ENCODE results near the gene PLEKHM2.

Gene PLEKHM2

DNA sequence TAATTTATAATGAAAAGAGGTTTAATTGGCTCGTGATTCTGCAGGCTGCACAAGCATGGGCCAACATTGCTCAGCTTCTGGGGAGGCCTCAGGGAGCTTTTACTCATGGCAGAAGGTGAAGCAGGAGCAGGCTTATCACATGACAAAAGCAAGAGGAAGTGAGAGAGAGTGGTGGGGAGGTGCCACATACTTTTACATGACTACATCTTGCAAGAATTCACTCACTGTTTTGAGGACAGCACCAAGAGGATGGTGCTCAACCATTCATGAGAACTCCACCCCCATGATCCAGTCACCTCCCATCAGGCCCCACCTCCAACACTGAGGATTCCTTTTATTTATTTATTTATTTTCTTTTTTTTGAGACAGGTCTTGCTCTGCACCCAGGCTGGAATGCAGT lies 5.5 kb upstream of the PLEKHM2 start:
- peak; percentile 74 for DNase-seq (ENCODE audit: low spot score)

DNA sequence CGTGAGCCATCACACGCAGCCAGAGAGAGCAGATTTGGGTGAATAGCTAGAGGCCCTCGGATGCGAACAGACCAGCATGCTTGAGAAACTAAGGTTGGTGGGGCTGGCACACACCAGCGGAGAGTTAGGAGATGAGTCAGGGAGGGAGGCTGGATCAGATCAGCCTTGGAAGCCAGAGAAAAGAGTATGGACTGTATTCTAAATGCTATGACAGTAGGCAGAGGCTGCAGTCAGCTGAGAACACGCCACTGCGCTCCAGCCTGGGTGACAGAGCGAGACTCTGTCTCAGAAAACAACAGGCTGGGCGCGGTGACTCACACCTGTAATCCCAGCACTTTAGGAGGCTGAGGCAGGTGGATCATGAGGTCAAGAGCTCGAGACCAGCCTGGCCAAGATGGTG lies 4.0 kb upstream of the PLEKHM2 start:
- H3K4me1 ChIP-seq (ENCODE audit: insufficient read depth, poor library complexity, severe bottlenecking), result peaks cover 36% of the 10 kb centered on the region
- DNase-seq (ENCODE audit: low spot score), result peak; percentile 68
- H3K9me3 ChIP-seq (ENCODE audit: severe bottlenecking), result no peaks in the 10 kb centered on the region

More for the DNA sequence above, 5.5 kb upstream of the PLEKHM2 start:
- Histone ChIP-seq H3K9me3 (ENCODE audit: severe bottlenecking) (no peaks in the 10 kb centered on the region), H3K4me1 (ENCODE audit: insufficient read depth, poor library complexity, severe bottlenecking) (peaks cover 39% of the 10 kb centered on the region), H3K27me3 (ENCODE audit: insufficient read depth, poor library complexity, severe bottlenecking) (no peaks in the 10 kb centered on the region), H3K36me3 (ENCODE audit: low read depth) (no peaks in the 10 kb centered on the region), H3K27ac (ENCODE audit: poor library complexity, severe bottlenecking) (peak overlapping the region; percentile 87), H3K4me3 (ENCODE audit: severe bottlenecking) (no peak overlapping the region)
- TF ChIP-seq, protein P1, sequence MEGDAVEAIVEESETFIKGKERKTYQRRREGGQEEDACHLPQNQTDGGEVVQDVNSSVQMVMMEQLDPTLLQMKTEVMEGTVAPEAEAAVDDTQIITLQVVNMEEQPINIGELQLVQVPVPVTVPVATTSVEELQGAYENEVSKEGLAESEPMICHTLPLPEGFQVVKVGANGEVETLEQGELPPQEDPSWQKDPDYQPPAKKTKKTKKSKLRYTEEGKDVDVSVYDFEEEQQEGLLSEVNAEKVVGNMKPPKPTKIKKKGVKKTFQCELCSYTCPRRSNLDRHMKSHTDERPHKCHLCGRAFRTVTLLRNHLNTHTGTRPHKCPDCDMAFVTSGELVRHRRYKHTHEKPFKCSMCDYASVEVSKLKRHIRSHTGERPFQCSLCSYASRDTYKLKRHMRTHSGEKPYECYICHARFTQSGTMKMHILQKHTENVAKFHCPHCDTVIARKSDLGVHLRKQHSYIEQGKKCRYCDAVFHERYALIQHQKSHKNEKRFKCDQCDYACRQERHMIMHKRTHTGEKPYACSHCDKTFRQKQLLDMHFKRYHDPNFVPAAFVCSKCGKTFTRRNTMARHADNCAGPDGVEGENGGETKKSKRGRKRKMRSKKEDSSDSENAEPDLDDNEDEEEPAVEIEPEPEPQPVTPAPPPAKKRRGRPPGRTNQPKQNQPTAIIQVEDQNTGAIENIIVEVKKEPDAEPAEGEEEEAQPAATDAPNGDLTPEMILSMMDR (IDR thresholded peaks at IDR 0.05; ENCODE audit: poor library complexity, severe bottlenecking), result no peak
- ATAC-seq (ENCODE audit: low read depth), result peak; percentile 73

DNA sequence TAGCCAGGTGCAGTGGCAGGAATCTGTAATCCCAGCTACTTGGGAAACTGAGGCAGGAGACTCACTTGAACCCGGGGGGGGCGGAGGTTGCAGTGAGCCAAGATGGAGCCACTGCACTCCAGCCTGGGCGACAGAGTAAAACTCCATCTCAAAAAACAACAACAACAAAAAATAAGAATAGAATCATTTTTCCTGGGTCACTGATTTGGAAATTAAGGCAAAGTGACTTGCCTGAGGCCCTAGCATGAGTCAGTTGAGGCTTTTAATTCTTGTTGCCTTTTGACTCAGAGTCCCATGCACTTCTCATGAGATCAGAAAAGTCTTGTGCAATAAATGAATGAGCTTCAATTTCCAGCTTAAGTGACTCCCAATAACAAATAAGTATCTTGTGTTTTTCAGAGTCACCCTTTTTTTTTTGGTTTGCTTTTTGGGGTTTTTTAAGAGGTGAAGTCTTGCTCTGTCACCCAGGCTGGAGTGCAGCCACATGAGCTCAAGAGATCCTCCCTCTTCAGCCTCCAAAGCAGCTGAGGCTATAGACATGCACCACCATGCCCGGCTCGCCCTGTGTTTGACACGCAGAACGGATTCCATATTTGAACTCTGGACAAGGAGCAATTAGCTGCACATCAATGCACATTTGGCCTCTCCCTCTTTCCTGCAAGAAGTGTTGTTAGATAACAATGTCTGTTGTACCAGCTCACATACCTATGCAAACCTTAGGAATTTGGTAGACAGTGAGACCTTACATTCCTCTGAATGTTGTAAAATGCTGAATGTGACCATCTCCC lies 3.4 kb upstream of the PLEKHM2 start:
- peaks cover 38% of the 10 kb centered on the region for H3K4me1 ChIP-seq (ENCODE audit: insufficient read depth, poor library complexity, severe bottlenecking)
- peak overlapping the region; percentile 87 for H3K27ac ChIP-seq (ENCODE audit: poor library complexity, severe bottlenecking)
- no peak for DNase-seq (ENCODE audit: low spot score)
- H3K9me3 ChIP-seq (ENCODE audit: severe bottlenecking), result no peaks in the 10 kb centered on the region
- TF ChIP-seq, protein P1 (IDR thresholded peaks at IDR 0.05; ENCODE audit: poor library complexity, severe bottlenecking), result no peak
- H3K36me3 ChIP-seq (ENCODE audit: low read depth), result no peaks in the 10 kb centered on the region
- H3K4me3 ChIP-seq (ENCODE audit: severe bottlenecking), result no peak overlapping the region
- H3K27me3 ChIP-seq (ENCODE audit: insufficient read depth, poor library complexity, severe bottlenecking), result no peaks in the 10 kb centered on the region
- ATAC-seq (ENCODE audit: low read depth), result peak; percentile 38

More for the DNA sequence above, 4.0 kb upstream of the PLEKHM2 start:
- peak overlapping the region; percentile 87 for H3K27ac ChIP-seq (ENCODE audit: poor library complexity, severe bottlenecking)
- no peaks in the 10 kb centered on the region for H3K36me3 ChIP-seq (ENCODE audit: low read depth)
- no peaks in the 10 kb centered on the region for H3K27me3 ChIP-seq (ENCODE audit: insufficient read depth, poor library complexity, severe bottlenecking)
- TF ChIP-seq, protein P1 (IDR thresholded peaks at IDR 0.05; ENCODE audit: poor library complexity, severe bottlenecking), result no peak
- ATAC-seq (ENCODE audit: low read depth), result peak; percentile 74
- H3K4me3 ChIP-seq (ENCODE audit: severe bottlenecking), result no peak overlapping the region

DNA sequence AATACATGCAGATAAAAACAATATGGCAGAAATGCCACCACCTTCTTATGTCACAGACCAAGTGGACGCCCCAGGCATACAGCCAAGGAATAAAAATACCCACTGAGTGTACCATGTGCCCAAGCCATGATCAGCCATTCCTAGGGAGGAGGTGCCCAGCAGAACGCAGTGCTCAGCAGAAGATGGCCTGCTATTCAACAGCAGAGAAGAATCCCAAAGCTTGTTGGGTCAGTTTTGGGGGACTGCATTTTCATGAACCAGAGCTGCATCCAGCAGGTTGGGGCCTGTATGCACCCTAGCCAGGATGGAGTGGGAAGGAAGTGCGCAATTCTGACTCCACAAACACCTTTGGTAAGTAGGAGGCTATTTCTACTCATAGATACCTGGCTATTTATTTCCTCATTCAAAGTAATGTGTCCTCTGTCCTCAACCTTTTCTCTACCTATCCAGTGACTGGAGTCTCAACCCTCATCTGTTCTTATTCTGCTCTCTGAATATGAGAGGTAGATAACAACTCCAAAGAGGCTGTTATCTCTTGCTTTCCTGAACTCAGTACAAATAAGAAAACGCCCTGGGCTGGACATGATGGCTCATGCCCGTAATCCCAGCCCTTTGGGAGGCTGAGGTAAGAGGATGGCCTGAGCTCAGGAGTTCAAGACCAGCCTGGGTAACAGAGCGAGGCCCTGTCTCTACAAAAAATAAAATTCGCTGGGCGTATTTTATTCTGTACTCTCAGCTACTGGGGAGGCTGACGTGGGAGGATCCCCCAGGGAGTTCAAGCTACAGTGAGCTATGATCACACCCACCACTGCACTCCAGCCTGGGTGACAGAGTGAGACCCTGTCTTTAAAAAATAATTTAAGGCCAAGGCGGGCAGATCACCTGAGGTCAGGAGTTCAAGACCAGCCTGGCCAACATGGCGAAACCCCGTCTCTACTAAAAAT lies 2.5 kb upstream of the PLEKHM2 start:
- ATAC-seq (ENCODE audit: low read depth) (peak; percentile 9; the same call in 1 of the 3 replicates), DNase-seq (ENCODE audit: low spot score) (no peak)
- Histone ChIP-seq H3K4me1 (ENCODE audit: insufficient read depth, poor library complexity, severe bottlenecking) (peaks cover 39% of the 10 kb centered on the region), H3K36me3 (ENCODE audit: low read depth) (no peaks in the 10 kb centered on the region; the same call in 1 of the 2 replicates), H3K27me3 (ENCODE audit: insufficient read depth, poor library complexity, severe bottlenecking) (no peaks in the 10 kb centered on the region), H3K27ac (ENCODE audit: poor library complexity, severe bottlenecking) (peak overlapping the region; percentile 87), H3K4me3 (ENCODE audit: severe bottlenecking) (no peak overlapping the region), H3K9me3 (ENCODE audit: severe bottlenecking) (no peaks in the 10 kb centered on the region)
- TF ChIP-seq, protein P1 (IDR thresholded peaks at IDR 0.05; ENCODE audit: poor library complexity, severe bottlenecking), result no peak
